K562 (cell line): ENCODE measurements around the gene KDM4C. TPM values are rescaled to one million over a fixed set of nuclear protein-coding genes. Genes with fewer than 3 reads are reported as not detected.

ENCODE experiments used
- ARID1B ChIP-seq: fragments of 450-650 bp; IDR thresholded peaks from 2 replicates; pipeline ENCODE4 v1.6.1; 2016; ENCODE audit warnings: antibody characterized with exemption, mild to moderate bottlenecking, inconsistent platforms
- ATF1 ChIP-seq, 2 experiments: fragments of 450-650 bp in 1 of 2; IDR thresholded peaks; 2 replicates each; pipeline ENCODE4 v1.6.1; 2016; ENCODE audit warnings: missing compliant biosample characterization in 1 of 2, missing genetic modification characterization in 1 of 2
- C11orf30 ChIP-seq: fragments of 450-650 bp; IDR thresholded peaks from 2 replicates; pipeline ENCODE4 v1.6.1; 2016; ENCODE audit warnings: low read depth, mild to moderate bottlenecking
- CREM ChIP-seq: IDR thresholded peaks from 2 replicates; pipeline ENCODE4 v1.6.1; 2014; ENCODE audit warnings: antibody characterized with exemption, low read depth
- EP300 ChIP-seq: IDR thresholded peaks from 2 replicates; pipeline ENCODE4 v1.6.1; 2012; ENCODE audit warnings: low read length, improper control_type of control experiment
- FOXJ2 ChIP-seq: fragments of 200-800 bp; sonication (Bioruptor generic); IDR thresholded peaks from 2 replicates; pipeline ENCODE4 v1.6.1; 2016; ENCODE audit warnings: missing genetic modification characterization, missing compliant biosample characterization
- FOXK1 ChIP-seq: sonication (generic); formaldehyde crosslinking; IDR thresholded peaks from 2 replicates; pipeline ENCODE4 v1.8.0; 2022; ENCODE audit warnings: missing genetic modification reagents, mild to moderate bottlenecking, borderline replicate concordance
- JUN ChIP-seq, 2 experiments: sonication (generic) in 1 of 2; formaldehyde crosslinking in 1 of 2; IDR thresholded peaks; 2 replicates each; pipeline versions ENCODE4 v1.6.1 to v1.8.0; 2012 to 2022; ENCODE audit warnings: borderline replicate concordance in 2 of 2, mild to moderate bottlenecking in 2 of 2, improper control_type of control experiment in 1 of 2, low read depth in 1 of 2, low read length in 1 of 2, missing genetic modification reagents in 1 of 2
- MAFF ChIP-seq: IDR thresholded peaks from 2 replicates; pipeline ENCODE4 v1.6.1; 2012; ENCODE audit warnings: low read length, improper control_type of control experiment
- MAZ ChIP-seq, 2 experiments: fragments of 450-650 bp in 1 of 2; sonication (generic) in 1 of 2; formaldehyde crosslinking; IDR thresholded peaks in 1 of 2; conservative IDR thresholded peaks in 1 of 2; 2 replicates each; pipeline versions ENCODE4 v1.4.0 to v1.5.0; 2020; ENCODE audit warnings: mild to moderate bottlenecking in 1 of 2, missing genetic modification reagents in 1 of 2
- MBD2 ChIP-seq: sonication (generic); IDR thresholded peaks from 2 replicates; pipeline ENCODE4 v1.6.1; 2016; ENCODE audit warnings: low read depth, borderline replicate concordance
- MCM3 ChIP-seq: fragments of 450-650 bp; IDR thresholded peaks from 2 replicates; pipeline ENCODE4 v1.6.1; 2016
- NCOR1 ChIP-seq: fragments of 450-650 bp; IDR thresholded peaks from 2 replicates; pipeline ENCODE4 v1.6.1; 2016; ENCODE audit warnings: mild to moderate bottlenecking, moderate library complexity
- RBM17 ChIP-seq: fragments of 200-400 bp; formaldehyde crosslinking; IDR thresholded peaks from 2 replicates; pipeline ENCODE4 v1.6.1; 2017; ENCODE audit warnings: low read depth, mild to moderate bottlenecking, low read length, borderline replicate concordance
- SNIP1 ChIP-seq: fragments of 450-650 bp; IDR thresholded peaks from 2 replicates; pipeline ENCODE4 v1.7.1; 2017; ENCODE audit warnings: low read depth, mild to moderate bottlenecking
- TCF3 ChIP-seq: sonication (generic); formaldehyde crosslinking; IDR thresholded peaks from 2 replicates; pipeline ENCODE4 v1.4.0; 2020; ENCODE audit warnings: mild to moderate bottlenecking, missing genetic modification reagents
- TCF7 ChIP-seq: sonication (generic); IDR thresholded peaks from 2 replicates; pipeline ENCODE4 v1.6.1; 2016; ENCODE audit warnings: antibody characterized with exemption, borderline replicate concordance
- ZNF175 ChIP-seq: fragments of 200-800 bp; sonication (Bioruptor generic); IDR thresholded peaks from 2 replicates; pipeline ENCODE4 v1.6.1; 2016; ENCODE audit warnings: low read depth, mild to moderate bottlenecking, missing genetic modification characterization, missing compliant biosample characterization
- ZNF444 ChIP-seq: fragments of 250-450 bp; sonication (Bioruptor Pico); IDR thresholded peaks from 2 replicates; pipeline ENCODE4 v1.4.0; 2020; ENCODE audit warnings: mild to moderate bottlenecking, moderate library complexity
- ZNF589 ChIP-seq: fragments of 200-800 bp; sonication (Bioruptor generic); IDR thresholded peaks from 2 replicates; pipeline ENCODE4 v1.6.1; 2016; ENCODE audit warnings: low read depth, missing genetic modification characterization, missing compliant biosample characterization
- ZNF717 ChIP-seq: fragments of 250-450 bp; sonication (Bioruptor Pico); IDR thresholded peaks from 2 replicates; pipeline ENCODE4 v1.5.0; 2021
- ZSCAN29 ChIP-seq: fragments of 450-650 bp; IDR thresholded peaks from 2 replicates; pipeline ENCODE4 v1.6.1; 2017
- polyA plus RNA-seq, 8 experiments: library from polyadenylated mRNA; depleted of rRNA in 4 of 8; stranded (reverse) in 5 of 8; unstranded in 3 of 8; fragments of >200 nt; fragmentation: Nextera tagmentation in 2 of 8; fragmentation: Illumina TruSeq in 1 of 8; extraction: Ambion mirVana in 2 of 8; extraction: Trizol in 1 of 8; gene quantifications; 2 replicates each; pipeline versions ENCODE4 v1.2.1 to v1.2.3, GENCODE V29; 2011 to 2014; ENCODE audit warnings: inconsistent platforms in 1 of 8, missing spikeins in 1 of 8
- total RNA-seq, 7 experiments: library from RNA; depleted of rRNA in 6 of 7; stranded (reverse); fragments of >200 nt in 6 of 7; fragmentation: Illumina TruSeq in 2 of 7; extraction: Trizol in 2 of 7; gene quantifications; 2 replicates each; pipeline versions ENCODE4 v1.2.1 to v1.2.3, GENCODE V29; 2011 to 2021; ENCODE audit warnings: low replicate concordance in 1 of 7
- TF ChIP-seq, protein P1 (sequence below): fragments of 450-650 bp; formaldehyde crosslinking; IDR thresholded peaks from 2 replicates; pipeline ENCODE4 v1.4.0; 2022; ENCODE audit warnings: missing genetic modification characterization
- TF ChIP-seq, protein P2 (sequence below): fragments of 450-650 bp; formaldehyde crosslinking; IDR thresholded peaks from 2 replicates; pipeline ENCODE4 v1.4.0; 2020; ENCODE audit warnings: mild to moderate bottlenecking, moderate library complexity
- TF ChIP-seq, protein P3 (sequence below): fragments of 450-650 bp; IDR thresholded peaks from one replicate; pipeline ENCODE4 v1.6.1; 2018; ENCODE audit warnings: mild to moderate bottlenecking, moderate library complexity; ENCODE audit not compliant: partially characterized antibody

Gene KDM4C
- total and polyA plus RNA-seq, 9 of the 15 experiments (the other 6 are each of a cell fraction or from before 2014, with no cell fraction given) = 5.4 to 17.0 (median 12.6) TPM

DNA sequence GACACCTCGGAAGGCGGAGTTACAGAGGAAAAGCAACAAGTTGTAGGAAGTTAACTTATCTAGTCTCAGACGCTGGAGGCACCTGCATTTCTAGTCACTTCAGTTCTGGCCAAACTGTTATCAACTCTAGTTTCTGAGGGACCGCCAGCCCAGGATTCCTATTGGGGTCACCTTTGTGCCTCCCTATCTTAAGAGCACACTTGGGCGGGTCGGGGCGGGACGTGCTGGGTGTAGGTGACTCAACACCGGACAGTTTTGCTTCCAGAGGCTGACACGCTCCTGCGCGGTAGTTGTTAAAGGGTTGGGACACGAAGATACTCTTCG, 679 bp upstream of the KDM4C start (continued):
- TF ChIP-seq, protein P1, sequence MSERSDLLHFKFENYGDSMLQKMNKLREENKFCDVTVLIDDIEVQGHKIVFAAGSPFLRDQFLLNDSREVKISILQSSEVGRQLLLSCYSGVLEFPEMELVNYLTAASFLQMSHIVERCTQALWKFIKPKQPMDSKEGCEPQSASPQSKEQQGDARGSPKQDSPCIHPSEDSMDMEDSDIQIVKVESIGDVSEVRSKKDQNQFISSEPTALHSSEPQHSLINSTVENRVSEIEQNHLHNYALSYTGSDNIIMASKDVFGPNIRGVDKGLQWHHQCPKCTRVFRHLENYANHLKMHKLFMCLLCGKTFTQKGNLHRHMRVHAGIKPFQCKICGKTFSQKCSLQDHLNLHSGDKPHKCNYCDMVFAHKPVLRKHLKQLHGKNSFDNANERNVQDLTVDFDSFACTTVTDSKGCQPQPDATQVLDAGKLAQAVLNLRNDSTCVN (CRISPR knock-in tag) = no peak
- TF ChIP-seq MAZ (CRISPR knock-in tag; conservative IDR thresholded peaks at IDR 0.05 in 1 of 2, IDR thresholded peaks at IDR 0.05 in 1 of 2) (no peak), RBM17 (no peak), JUN (IDR thresholded peaks at IDR 0.05; ENCODE audit: borderline replicate concordance, low read depth, low read length) (no peak), JUN (CRISPR knock-in tag; IDR thresholded peaks at IDR 0.05; ENCODE audit: borderline replicate concordance) (no peak), NCOR1 (peak; percentile 71), ZNF444 (CRISPR knock-in tag) (no peak), C11orf30 (no peak), ARID1B (peak; percentile 58; the same call in 1 of the 2 replicates), SNIP1 (no peak), ZSCAN29 (no peak), MBD2 (peak; percentile 45; the same call in 1 of the 2 replicates), TCF7 (no peak), TCF3 (CRISPR knock-in tag) (peak; percentile 63), MAFF (no peak), ZNF717 (CRISPR knock-in tag) (no peak), FOXK1 (CRISPR knock-in tag) (no peak), CREM (peak; percentile 26; the same call in 1 of the 2 replicates), FOXJ2 (tag) (0 out of 2 replicates have a peak, but pooled peaks have one; percentile 26), MCM3 (no peak), EP300 (no peak; the same call in 1 of the 2 replicates), ZNF589 (CRISPR knock-in tag) (no peak), ATF1 (CRISPR knock-in tag; IDR thresholded peaks at IDR 0.05) (no peak), ATF1 (tag; IDR thresholded peaks at IDR 0.05) (no peak), ZNF175 (CRISPR knock-in tag) (no peak)
- TF ChIP-seq, protein P2, sequence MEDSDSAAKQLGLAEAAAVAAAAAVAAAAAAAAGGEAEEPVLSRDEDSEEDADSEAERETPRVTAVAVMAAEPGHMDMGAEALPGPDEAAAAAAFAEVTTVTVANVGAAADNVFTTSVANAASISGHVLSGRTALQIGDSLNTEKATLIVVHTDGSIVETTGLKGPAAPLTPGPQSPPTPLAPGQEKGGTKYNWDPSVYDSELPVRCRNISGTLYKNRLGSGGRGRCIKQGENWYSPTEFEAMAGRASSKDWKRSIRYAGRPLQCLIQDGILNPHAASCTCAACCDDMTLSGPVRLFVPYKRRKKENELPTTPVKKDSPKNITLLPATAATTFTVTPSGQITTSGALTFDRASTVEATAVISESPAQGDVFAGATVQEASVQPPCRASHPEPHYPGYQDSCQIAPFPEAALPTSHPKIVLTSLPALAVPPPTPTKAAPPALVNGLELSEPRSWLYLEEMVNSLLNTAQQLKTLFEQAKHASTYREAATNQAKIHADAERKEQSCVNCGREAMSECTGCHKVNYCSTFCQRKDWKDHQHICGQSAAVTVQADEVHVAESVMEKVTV (CRISPR knock-in tag) = no peak
- TF ChIP-seq, protein P3, sequence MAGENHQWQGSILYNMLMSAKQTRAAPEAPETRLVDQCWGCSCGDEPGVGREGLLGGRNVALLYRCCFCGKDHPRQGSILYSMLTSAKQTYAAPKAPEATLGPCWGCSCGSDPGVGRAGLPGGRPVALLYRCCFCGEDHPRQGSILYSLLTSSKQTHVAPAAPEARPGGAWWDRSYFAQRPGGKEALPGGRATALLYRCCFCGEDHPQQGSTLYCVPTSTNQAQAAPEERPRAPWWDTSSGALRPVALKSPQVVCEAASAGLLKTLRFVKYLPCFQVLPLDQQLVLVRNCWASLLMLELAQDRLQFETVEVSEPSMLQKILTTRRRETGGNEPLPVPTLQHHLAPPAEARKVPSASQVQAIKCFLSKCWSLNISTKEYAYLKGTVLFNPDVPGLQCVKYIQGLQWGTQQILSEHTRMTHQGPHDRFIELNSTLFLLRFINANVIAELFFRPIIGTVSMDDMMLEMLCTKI = no peak
